Small intestine (tissue), 16 donors: ENCODE results near the gene TIMM44. TPM values are rescaled to one million over a fixed set of nuclear protein-coding genes. Genes with fewer than 3 reads are reported as not detected.
A peak's percentile ranks its signal among the peaks of the same experiment; 100 is the strongest.

Experiments
- DNase-seq, 2 donors: peaks; one replicate each; pipeline versions ENCODE4 v3.0.0 to v3.0.0-alpha.2; 2013
- FAIRE-seq: peaks from 2 replicates; lab custom pipeline; 2012; peaks lifted over from hg19 to GRCh38; lab: Jason Lieb, UNC
- H3K27ac ChIP-seq, 3 donors: one replicate each; pipeline ENCODE4 v1.5.1; 2013; ENCODE audit warnings: low read length in 2 of 3, mild to moderate bottlenecking in 2 of 3, control low read depth in 1 of 3, inconsistent platforms in 1 of 3, low read depth in 1 of 3, moderate library complexity in 1 of 3
- H3K27me3 ChIP-seq, 3 donors: one replicate each; pipeline ENCODE4 v1.6.1; 2013; ENCODE audit warnings: low read length in 3 of 3, inconsistent platforms in 1 of 3; ENCODE audit not compliant: control insufficient read depth in 3 of 3, insufficient read depth in 3 of 3
- H3K36me3 ChIP-seq, 3 donors: one replicate each; pipeline ENCODE4 v1.6.1; 2013; ENCODE audit warnings: low read length in 3 of 3, inconsistent platforms in 1 of 3, low read depth in 1 of 3, mild to moderate bottlenecking in 1 of 3, moderate library complexity in 1 of 3; ENCODE audit not compliant: control insufficient read depth in 3 of 3, insufficient read depth in 2 of 3
- H3K4me1 ChIP-seq, 3 donors: one replicate each; pipeline ENCODE4 v1.6.1; 2013; ENCODE audit warnings: low read length in 2 of 3, inconsistent platforms in 1 of 3, low read depth in 1 of 3, mild to moderate bottlenecking in 1 of 3, moderate library complexity in 1 of 3; ENCODE audit not compliant: control insufficient read depth in 3 of 3, insufficient read depth in 2 of 3
- H3K4me3 ChIP-seq, 3 donors: one replicate each; pipeline ENCODE4 v1.5.1; 2013; ENCODE audit warnings: low read length in 3 of 3, control low read depth in 1 of 3, inconsistent platforms in 1 of 3, low read depth in 1 of 3, mild to moderate bottlenecking in 1 of 3, moderate library complexity in 1 of 3
- H3K9me3 ChIP-seq, 2 donors: one replicate each; pipeline ENCODE4 v1.6.1; 2013; ENCODE audit warnings: low read depth in 1 of 2, low read length in 1 of 2; ENCODE audit not compliant: control insufficient read depth in 2 of 2, insufficient read depth in 1 of 2
- WGBS, 3 donors: extraction: QIAGEN DNeasy Blood & Tissue Kit; methylation state at CpG; one replicate each; pipeline ENCODE4 v1.1.7; 2013; 5-methylcytosine and 5-hydroxymethylcytosine counted together
- long read RNA-seq, 10 donors: transcript quantifications; one replicate each; lab custom pipeline, GENCODE V29; 2026
- polyA plus RNA-seq, 4 donors: library from polyadenylated mRNA; stranded (reverse) in 3 of 4; unstranded in 1 of 4; fragments of 200-250 nt in 3 of 4; fragments of 120-200 nt in 1 of 4; gene quantifications; one replicate each; pipeline versions ENCODE4 v1.2.1 to v1.2.3, GENCODE V29; 2013
- donor health status: healthy with polysubstance abuse.
- donor health status: control.
- donor health status: control.
- donor health status: Bipolar disorder and iron deficiency.
- donor health status: healthy.

The TIMM44 gene, protein sequence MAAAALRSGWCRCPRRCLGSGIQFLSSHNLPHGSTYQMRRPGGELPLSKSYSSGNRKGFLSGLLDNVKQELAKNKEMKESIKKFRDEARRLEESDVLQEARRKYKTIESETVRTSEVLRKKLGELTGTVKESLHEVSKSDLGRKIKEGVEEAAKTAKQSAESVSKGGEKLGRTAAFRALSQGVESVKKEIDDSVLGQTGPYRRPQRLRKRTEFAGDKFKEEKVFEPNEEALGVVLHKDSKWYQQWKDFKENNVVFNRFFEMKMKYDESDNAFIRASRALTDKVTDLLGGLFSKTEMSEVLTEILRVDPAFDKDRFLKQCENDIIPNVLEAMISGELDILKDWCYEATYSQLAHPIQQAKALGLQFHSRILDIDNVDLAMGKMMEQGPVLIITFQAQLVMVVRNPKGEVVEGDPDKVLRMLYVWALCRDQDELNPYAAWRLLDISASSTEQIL
- polyA plus RNA-seq = 10 to 100 TPM; 40.2 to 81.4 (median 68.9) TPM
- long read RNA-seq, donor 1 = 0 reads
- long read RNA-seq, donor 2, partial matches to known transcripts = 0 of 5 reads
- long read RNA-seq, donor 2, other reads (novel, unspliced or antisense) = 0 of 5 reads
- long read RNA-seq, donor 3, transcript TIMM44-210 (1 exons, 2,227 nt) = major isoform, 10 of 13 reads
- long read RNA-seq, donor 3, partial matches to known transcripts = 0 of 13 reads
- long read RNA-seq, donor 3, other reads (novel, unspliced or antisense) = 0 of 13 reads
- long read RNA-seq, donor 4 = 0 reads
- long read RNA-seq, donor 5, partial matches to known transcripts = 0 of 4 reads
- long read RNA-seq, donor 5, other reads (novel, unspliced or antisense) = 0 of 4 reads
- long read RNA-seq, donor 6, transcript TIMM44-201 (13 exons, 2,075 nt) = major isoform, 6 of 9 reads
- long read RNA-seq, donor 6, partial matches to known transcripts = 0 of 9 reads
- long read RNA-seq, donor 6, other reads (novel, unspliced or antisense) = 0 of 9 reads
- long read RNA-seq, donor 7, transcript TIMM44-201 (13 exons, 2,075 nt) = major isoform, 22 of 45 reads
- long read RNA-seq, donor 7, transcript TIMM44-210 (1 exons, 2,227 nt) = minor isoform, 9 of 45 reads
- long read RNA-seq, donor 7, partial matches to known transcripts = 9 of 45 reads
- long read RNA-seq, donor 7, other reads (novel, unspliced or antisense) = 0 of 45 reads
- long read RNA-seq, donor 8 = 0 reads
- long read RNA-seq, donor 9, partial matches to known transcripts = 0 of 2 reads
- long read RNA-seq, donor 9, other reads (novel, unspliced or antisense) = 0 of 2 reads
- long read RNA-seq, donor 10, partial matches to known transcripts = 0 of 8 reads
- long read RNA-seq, donor 10, other reads (novel, unspliced or antisense) = 0 of 8 reads

DNA sequence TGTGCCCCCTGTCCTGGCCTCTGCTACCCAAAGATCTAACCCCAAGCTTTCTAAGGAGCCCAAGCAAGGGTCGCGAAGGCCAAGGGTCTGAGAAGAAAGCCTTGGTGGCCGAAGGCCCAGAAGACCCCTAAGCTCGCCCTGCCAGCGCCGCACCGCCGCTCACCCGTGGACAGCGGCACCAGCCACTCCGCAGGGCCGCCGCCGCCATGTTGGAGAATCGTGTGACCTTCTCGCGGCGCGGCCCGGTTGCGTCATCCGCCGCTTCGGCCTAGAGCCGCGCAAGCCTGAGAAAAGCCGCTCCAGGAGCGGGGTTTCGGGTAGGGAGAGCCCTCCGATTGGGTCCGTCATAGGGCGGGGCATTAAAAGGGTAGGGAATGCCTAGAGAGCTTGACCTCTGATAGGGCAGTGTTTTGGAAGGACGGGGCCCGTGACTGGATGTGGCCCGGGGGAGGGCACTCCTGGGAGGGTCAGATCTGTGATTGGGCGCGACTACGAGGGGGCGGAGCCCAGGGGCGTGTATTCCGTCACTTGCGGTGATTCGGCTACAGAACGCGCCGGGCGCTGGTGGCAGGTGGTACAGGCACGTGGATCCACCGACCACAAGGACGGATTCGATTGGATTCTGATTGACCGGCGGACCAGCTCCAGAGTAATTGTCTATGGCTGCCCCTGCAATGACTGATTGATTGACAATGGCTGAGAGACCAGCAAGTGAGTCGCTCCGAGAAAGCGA lies at the start of gene TIMM44:
TSS of gene TIMM44 (minus strand) at position 223 of the 733 bp plus-strand sequence. CDS start at position 208, 15 bp downstream.
- Histone ChIP-seq H3K4me1 (peaks cover 0 to 10% (median 8%) of the 10 kb centered on the region in 3 donors), H3K36me3 (peaks cover 3 to 27% (median 10%) of the 10 kb centered on the region in 3 donors), H3K27ac (peak within 1 kb of the TSS; percentile 90 to 99 (median 95)), H3K4me3 (peak within 1 kb of the TSS; percentile 68 to 91 (median 91)), H3K27me3 (no peaks in the 10 kb centered on the region), H3K9me3 (no peaks in the 10 kb centered on the region)
- 0% methylated on average over 55 to 56 of the region's 56 CpGs for WGBS, 3 donors
- peak; percentile 90 for FAIRE-seq
- peak; percentile 99 to 100 for DNase-seq

DNA sequence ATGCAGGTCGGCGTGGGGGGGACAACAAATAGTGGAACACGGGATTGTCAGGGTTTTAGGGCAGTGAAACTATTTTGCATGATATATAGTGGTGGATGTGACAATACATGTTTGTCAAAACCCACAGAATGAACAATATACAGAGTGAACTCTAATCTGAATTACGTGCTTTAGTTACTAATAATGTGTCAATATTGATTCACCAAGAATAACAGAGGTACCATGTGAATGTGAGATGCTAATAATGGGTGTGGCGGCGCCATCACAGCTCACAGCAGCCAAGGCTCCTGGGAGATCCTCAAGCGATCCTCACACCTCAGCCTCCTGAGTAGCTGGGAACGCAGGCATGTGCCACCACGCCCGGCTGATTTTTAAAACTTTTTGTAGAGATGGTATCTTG lies 49.1 kb upstream of the TIMM44 start:
- 71 to 75% (median 73%) methylated on average over 10 of the region's 10 CpGs for WGBS, 3 donors
- no peaks in the 10 kb centered on the region for H3K4me1 ChIP-seq
- H3K9me3 ChIP-seq = no peaks in the 10 kb centered on the region
- DNase-seq (peak in 1 of 2 donors; percentile 36), FAIRE-seq (no peak)
- H3K4me3 ChIP-seq = no peak overlapping the region
- no peak overlapping the region for H3K27ac ChIP-seq
- peaks cover 0 to 50% (median 21%) of the 10 kb centered on the region in 3 donors for H3K36me3 ChIP-seq
- H3K27me3 ChIP-seq = no peaks in the 10 kb centered on the region

DNA sequence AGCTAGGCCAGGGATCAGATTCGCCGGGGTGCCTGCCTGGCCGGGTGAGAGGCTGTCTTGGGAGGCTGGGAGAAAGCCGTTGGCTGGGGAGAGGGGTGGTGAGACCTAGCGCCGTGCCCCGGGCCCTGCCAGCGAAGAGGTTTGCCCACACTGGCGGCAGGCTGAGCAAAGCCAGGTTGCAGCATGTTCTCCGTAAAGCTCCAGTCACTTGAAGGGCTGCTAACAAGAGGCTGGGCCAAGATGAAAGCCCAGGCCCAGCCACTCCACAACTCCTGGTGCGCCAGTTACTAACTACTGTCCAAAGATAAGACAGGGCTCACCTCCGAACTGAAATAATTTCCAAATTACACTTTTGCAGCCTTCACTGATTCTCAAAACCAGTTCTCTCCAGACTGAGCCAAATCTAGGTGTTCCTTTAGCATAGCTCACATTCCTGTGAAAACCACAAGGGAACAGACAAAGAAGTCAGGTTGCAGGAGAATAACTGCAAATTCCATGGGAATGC lies 45.7 kb upstream of the TIMM44 start:
- no peak overlapping the region for H3K4me3 ChIP-seq
- 84 to 95% (median 94%) methylated on average over 10 to 12 of the region's 12 CpGs for WGBS, 3 donors
- FAIRE-seq (no peak), DNase-seq (no peak)
- no peaks in the 10 kb centered on the region for H3K27me3 ChIP-seq
- no peaks in the 10 kb centered on the region for H3K9me3 ChIP-seq
- peaks cover 0 to 80% (median 32%) of the 10 kb centered on the region in 3 donors for H3K36me3 ChIP-seq
- no peak overlapping the region for H3K27ac ChIP-seq
- no peaks in the 10 kb centered on the region for H3K4me1 ChIP-seq

DNA sequence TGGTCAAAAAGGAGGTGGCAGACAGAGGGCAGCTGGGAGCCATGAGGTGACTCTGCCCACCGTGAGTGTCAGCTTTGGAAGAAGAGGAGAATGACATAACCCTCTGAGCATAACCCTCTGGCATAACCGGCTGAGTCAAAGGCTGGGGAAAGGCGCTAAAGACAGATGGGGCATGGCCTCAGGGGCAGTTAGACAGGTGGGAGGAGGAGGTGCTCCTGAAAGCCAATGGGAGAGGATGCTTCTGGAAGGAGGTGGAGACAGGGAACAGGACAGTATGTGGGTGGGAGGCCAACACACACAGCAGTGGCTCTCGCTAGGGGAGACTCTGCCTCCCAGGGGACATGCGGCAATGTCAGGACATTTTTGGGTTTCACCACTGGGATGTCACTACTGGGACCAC lies 44.8 kb upstream of the TIMM44 start:
- H3K27ac ChIP-seq = no peak overlapping the region
- 72 to 82% (median 79%) methylated on average over 5 of the region's 5 CpGs for WGBS, 3 donors
- FAIRE-seq = no peak

DNA sequence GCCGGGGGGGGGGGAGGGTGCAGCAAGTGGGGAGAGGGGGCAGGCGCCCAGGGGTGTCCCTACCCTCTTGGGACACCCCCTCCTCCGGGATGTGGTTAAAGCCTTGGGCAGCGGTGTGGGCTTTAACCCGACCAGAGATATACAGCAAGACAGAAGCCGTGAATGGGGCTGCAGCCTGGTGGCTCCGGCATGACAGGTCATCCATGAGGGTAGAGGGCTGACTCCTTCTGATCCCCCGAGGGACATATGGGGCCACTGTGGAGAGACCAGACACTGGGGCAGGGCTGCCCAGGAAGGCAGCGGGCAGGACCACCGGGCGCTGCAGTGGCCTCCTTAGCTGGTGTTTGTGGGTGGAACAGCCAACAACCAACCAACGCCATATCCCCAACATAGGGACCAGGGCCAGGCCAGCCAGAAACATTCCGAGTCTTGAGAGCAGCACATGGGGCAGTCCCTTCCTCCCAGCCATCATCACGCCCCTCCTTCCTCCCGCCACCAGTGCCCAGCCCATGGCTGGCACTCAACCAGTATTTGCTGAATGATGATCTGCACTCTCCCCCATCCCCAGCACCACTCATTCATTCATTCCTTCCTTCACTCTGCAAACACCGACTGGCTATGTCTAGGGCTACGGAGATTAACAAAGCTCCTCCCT lies 43.8 kb upstream of the TIMM44 start:
- FAIRE-seq (no peak), DNase-seq (no peak)
- Histone ChIP-seq H3K4me1 (no peaks in the 10 kb centered on the region), H3K9me3 (no peaks in the 10 kb centered on the region), H3K36me3 (peaks cover 0 to 87% (median 37%) of the 10 kb centered on the region in 3 donors), H3K27me3 (no peaks in the 10 kb centered on the region), H3K27ac (peak overlapping the region in 1 of 3 donors; percentile 11), H3K4me3 (no peak overlapping the region)
- WGBS, 3 donors = 80 to 86% (median 84%) methylated on average over 15 to 17 of the region's 17 CpGs

More for the DNA sequence above, 44.8 kb upstream of the TIMM44 start:
- Histone ChIP-seq H3K36me3 (peaks cover 0 to 85% (median 34%) of the 10 kb centered on the region in 3 donors), H3K9me3 (no peaks in the 10 kb centered on the region), H3K4me1 (no peaks in the 10 kb centered on the region), H3K27me3 (no peaks in the 10 kb centered on the region), H3K4me3 (no peak overlapping the region)
- no peak for DNase-seq

DNA sequence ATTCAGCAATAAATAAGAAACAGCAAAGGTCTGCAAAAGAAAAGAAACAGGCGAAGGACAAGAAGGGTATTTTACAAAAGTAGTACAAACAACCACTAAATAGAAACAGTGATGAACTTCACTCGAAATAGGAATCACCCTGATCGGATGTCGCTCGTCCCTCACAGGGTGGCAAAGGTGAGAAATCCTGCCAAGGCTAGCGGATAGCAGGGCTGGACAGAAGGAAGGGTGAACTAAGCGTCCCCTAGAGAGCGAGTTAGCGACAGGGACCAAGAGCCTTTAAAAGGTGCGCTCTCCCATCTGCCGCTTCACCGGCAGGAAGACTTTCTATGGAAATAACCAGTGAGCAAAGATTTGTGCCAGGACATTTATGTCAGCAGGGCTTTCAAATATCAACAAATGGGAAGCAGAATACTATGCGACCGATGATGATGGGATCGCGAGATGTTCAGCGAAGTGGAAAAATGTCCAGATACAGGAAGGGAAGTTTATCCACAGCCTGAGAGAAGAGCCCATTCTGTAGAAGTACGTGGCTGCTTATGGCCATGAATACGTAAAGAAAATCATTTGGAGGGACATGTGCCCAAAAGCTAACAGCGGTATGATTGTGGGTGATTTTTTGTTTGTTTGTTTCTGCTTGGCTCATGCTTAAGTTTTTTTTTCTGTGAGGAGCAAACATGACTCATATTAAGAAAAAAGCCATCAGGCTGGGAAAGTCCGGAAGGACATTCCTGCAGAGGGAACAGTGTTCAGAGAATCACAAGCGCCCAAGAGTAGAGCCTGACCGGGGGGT lies 43.1 kb upstream of the TIMM44 start:
- no peak overlapping the region for H3K4me3 ChIP-seq
- no peaks in the 10 kb centered on the region for H3K4me1 ChIP-seq
- H3K27me3 ChIP-seq = no peaks in the 10 kb centered on the region
- no peak for DNase-seq
- H3K27ac ChIP-seq = peak overlapping the region in 1 of 3 donors; percentile 16
- WGBS, 3 donors = 75 to 89% (median 88%) methylated on average over 23 of the region's 23 CpGs
- H3K36me3 ChIP-seq = peaks cover 0 to 92% (median 37%) of the 10 kb centered on the region in 3 donors
- H3K9me3 ChIP-seq = no peaks in the 10 kb centered on the region
- FAIRE-seq = no peak
